Subcutaneous adipose tissue (tissue), 4 donors: ENCODE results near the gene SLC37A4. TPM values are rescaled to one million over a fixed set of nuclear protein-coding genes. Genes with fewer than 3 reads are reported as not detected.

Experiments used
- total RNA-seq, 4 donors: library from RNA; depleted of rRNA; stranded (reverse); fragments of >200 nt; gene quantifications; one replicate each; pipeline ENCODE4 v1.1.0, GENCODE V29; 2016
- TF ChIP-seq, protein P1 (sequence below): fragments of 450-650 bp; IDR thresholded peaks from one replicate; pipeline ENCODE4 v1.5.1; 2016; ENCODE audit warnings: low read depth, mild to moderate bottlenecking, control low read depth, antibody characterized with exemption, moderate library complexity

The SLC37A4 gene
- total RNA-seq, 4 donors from 2014 or later, result 8.8 to 19.9 (median 17.4) TPM

DNA sequence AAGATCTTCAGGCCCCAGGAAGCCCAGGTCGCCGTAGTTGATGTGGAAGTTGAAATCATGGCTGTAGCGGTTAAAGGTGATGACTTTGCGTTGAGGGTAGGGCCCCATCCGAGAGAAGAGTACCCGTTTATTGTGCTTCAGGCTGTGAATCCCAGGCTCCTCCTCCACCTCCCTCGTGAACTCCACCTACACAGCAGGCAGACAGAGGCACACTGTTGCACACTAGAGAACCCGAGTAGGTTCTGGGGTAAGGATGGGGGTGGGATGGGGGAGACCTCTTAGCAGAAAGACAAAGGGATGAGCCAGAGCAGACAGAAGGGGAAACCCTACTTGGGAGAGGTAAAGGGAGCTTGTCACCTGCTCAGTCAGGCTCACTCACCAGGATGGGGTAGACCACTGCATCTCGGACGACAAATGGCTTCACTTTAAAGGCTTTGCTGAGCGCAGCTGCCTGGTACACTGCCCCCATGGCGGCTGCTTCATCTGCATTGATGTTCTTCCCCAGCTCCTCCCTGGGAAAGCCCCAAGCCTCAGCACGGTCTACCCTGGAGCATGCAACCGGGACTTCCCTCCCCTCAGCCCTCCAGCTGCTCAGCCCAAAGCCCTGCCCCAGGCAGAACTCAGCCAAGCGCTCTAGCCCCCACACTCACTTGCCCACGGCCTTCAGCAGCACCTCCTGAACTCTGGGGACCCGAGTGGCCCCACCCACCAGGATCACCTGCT lies 20.9 kb upstream of the SLC37A4 start:
- TF ChIP-seq, protein P1, sequence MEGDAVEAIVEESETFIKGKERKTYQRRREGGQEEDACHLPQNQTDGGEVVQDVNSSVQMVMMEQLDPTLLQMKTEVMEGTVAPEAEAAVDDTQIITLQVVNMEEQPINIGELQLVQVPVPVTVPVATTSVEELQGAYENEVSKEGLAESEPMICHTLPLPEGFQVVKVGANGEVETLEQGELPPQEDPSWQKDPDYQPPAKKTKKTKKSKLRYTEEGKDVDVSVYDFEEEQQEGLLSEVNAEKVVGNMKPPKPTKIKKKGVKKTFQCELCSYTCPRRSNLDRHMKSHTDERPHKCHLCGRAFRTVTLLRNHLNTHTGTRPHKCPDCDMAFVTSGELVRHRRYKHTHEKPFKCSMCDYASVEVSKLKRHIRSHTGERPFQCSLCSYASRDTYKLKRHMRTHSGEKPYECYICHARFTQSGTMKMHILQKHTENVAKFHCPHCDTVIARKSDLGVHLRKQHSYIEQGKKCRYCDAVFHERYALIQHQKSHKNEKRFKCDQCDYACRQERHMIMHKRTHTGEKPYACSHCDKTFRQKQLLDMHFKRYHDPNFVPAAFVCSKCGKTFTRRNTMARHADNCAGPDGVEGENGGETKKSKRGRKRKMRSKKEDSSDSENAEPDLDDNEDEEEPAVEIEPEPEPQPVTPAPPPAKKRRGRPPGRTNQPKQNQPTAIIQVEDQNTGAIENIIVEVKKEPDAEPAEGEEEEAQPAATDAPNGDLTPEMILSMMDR, result no peak

DNA sequence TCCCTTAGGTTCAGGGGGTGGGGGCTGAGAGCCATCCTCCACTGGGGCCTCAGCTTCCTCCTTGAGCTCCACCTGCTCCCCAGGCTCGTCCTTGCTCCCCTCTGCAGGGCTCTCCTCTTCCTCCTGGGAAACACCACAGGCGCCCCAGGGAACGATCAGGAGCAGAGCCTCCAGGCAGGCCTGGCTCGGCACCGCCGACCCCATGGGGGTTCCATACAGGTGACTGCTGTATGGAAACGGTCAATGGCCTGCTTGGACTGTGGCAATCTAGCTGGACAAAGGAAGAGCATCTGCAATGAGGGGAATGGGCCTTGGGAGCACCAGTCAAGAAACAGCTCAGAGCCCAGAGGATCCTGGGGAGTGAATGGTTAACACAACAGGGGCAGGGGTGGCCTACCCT lies 18.4 kb upstream of the SLC37A4 start:
- TF ChIP-seq, protein P1, result no peak

DNA sequence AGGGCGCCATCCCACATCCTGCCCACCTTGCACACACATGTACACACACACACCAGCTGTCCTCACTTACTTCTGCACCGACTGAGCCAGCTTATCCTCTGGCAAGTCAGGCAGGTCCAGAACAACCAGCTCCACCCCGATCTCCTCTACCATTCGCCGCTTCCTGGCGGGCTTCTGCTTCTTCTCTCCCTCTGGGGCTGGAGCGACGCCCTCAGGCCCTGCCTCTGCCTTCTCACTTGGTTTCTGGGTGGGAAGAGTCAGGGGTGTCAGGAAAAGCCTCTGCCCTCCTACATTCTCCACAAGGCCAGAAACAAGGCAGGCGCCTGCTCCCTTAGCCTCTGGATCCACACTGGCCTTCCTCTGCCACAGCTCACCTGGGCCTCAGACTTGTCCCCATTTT lies 18.0 kb upstream of the SLC37A4 start:
- TF ChIP-seq, protein P1, result no peak

DNA sequence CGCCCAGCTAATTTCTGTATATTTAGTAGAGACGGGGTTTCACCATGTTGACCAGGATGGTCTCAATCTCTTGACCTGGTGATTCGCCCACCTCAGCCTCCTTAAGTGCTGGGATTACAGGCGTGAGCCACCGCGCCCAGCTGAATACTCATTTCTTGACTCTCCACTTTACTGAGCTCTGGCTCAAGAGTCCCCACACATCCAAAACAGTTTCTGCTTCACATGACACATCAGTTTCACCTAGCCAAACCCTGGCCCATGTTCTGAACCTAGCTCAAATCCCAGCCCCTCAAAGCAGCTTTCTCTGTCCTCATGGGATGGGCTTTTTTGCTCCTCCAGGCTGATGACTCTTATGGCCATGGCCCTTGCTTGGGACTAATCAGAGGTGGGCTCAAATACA lies 16.5 kb upstream of the SLC37A4 start:
- TF ChIP-seq, protein P1, result no peak

DNA sequence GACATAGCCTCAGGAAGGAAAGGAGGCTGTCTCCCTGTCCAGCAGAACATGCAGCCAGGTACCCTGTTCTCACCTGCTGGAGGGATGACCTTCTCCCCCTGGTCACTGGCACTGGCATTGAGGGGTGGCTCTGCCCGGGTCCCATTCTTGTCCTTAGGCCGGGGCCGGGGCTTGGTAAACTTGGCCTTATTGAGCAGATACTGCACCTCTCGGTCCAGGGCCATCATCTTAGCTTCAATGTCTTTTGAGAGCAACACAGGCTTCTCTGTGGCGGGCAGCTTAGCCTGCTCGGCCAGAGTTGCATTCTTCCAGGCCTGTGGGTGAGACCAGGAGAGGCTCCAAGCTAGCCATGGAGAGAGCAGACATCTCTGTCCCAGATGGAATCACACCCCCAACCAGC lies 15.8 kb upstream of the SLC37A4 start:
- TF ChIP-seq, protein P1, result no peak

DNA sequence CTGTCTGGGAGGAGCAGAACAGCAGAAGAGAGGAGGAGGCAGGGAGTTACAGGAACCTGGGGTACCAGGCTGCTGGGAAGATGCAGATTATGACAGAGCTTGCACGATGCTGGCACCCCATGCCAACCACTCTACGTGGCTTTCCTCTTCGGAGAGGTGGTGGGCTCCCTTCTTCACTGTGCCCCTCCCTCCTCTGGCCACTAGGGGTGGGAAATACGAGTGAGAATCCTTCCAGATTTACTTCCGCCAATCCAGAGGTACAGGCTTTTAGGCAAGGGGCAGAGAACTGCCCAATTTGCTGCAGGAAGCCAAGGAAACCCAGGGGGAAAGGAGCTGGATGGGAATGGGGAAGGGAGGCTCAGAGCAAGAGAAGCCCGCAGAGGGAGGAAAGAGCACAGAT lies 14.0 kb upstream of the SLC37A4 start:
- TF ChIP-seq, protein P1, result no peak

DNA sequence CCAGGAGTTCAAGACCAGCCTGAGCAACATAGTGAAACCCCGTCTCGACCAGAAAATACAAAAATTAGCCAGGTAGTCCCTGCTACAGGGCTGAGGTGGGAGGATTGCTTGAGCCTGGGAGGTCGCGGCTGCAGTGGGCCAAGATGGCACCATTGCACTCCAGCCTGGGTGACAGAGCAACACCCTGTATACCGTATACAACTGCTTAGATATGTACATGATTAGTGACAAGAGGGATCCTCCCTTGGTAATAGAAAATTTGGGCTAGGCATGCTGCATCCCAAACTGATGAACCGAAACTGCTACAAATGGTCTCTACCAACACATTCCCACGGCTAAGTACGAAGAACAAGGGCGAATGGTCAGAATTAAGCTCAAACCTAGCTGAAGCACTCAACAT lies 12.2 kb upstream of the SLC37A4 start:
- TF ChIP-seq, protein P1, result no peak
